GM12878 (cell line): Measurements from ENCODE around the gene GMDS.
"Not testable (repeated sequence)": the region's sequence is repeated elsewhere in the genome, so short reads cannot be mapped to it uniquely, and the experiment has no call there.

Source experiments
- CHD2 ChIP-seq: IDR thresholded peaks from 2 replicates; pipeline ENCODE4 v1.6.1; 2011; ENCODE audit warnings: low read depth, low read length, improper control_type of control experiment, borderline replicate concordance
- KDM1A ChIP-seq: fragments of 200-600 bp; sonication (generic); IDR thresholded peaks from 2 replicates; pipeline ENCODE4 v1.6.1; 2016; ENCODE audit warnings: borderline replicate concordance
- NRF1 ChIP-seq: conservative IDR thresholded peaks from 2 replicates; pipeline ENCODE4 v1.6.1; 2011; ENCODE audit warnings: mild to moderate bottlenecking, low read depth, low read length, improper control_type of control experiment
- ZNF384 ChIP-seq: IDR thresholded peaks from 2 replicates; pipeline ENCODE4 v1.6.1; 2012; ENCODE audit warnings: low read depth, mild to moderate bottlenecking, low read length, improper control_type of control experiment, borderline replicate concordance
- TF ChIP-seq, protein P1 (sequence below): fragments of 450-650 bp; IDR thresholded peaks from 2 replicates; pipeline ENCODE4 v1.6.1; 2018; ENCODE audit warnings: borderline replicate concordance, mild to moderate bottlenecking; ENCODE audit not compliant: partially characterized antibody
- TF ChIP-seq, protein P2 (sequence below): IDR thresholded peaks from 2 replicates; pipeline ENCODE4 v1.6.1; 2012; ENCODE audit warnings: low read depth, low read length, improper control_type of control experiment

DNA sequence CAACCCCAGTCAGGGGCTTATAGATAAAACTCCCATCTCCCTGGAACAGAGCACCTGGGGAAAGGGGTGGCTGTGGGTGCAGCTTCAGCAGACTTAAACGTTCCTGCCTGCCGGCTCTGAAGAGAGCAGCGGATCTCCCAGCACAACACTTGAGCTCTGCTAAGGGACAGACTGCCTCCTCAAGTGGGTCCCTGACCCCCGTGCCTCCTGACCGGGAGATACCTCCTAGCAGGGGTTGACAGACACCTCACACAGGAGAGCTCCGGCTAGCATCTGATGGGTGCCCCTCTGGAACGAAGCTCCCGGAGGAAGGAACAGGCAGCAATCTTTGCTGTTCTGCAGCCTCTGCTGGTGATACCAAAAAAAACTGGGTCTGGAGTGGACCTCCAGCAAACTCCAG, 494.3 kb downstream of the GMDS start:
- TF ChIP-seq, protein P1, sequence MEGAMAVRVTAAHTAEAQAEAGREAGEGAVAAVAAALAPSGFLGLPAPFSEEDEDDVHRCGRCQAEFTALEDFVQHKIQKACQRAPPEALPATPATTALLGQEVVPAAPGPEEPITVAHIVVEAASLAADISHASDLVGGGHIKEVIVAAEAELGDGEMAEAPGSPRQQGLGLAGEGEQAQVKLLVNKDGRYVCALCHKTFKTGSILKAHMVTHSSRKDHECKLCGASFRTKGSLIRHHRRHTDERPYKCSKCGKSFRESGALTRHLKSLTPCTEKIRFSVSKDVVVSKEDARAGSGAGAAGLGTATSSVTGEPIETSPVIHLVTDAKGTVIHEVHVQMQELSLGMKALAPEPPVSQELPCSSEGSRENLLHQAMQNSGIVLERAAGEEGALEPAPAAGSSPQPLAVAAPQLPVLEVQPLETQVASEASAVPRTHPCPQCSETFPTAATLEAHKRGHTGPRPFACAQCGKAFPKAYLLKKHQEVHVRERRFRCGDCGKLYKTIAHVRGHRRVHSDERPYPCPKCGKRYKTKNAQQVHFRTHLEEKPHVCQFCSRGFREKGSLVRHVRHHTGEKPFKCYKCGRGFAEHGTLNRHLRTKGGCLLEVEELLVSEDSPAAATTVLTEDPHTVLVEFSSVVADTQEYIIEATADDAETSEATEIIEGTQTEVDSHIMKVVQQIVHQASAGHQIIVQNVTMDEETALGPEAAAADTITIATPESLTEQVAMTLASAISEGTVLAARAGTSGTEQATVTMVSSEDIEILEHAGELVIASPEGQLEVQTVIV, result not testable (repeated sequence)
- TF ChIP-seq ZNF384, CHD2, KDM1A, NRF1: not testable (repeated sequence)
- TF ChIP-seq, protein P2, sequence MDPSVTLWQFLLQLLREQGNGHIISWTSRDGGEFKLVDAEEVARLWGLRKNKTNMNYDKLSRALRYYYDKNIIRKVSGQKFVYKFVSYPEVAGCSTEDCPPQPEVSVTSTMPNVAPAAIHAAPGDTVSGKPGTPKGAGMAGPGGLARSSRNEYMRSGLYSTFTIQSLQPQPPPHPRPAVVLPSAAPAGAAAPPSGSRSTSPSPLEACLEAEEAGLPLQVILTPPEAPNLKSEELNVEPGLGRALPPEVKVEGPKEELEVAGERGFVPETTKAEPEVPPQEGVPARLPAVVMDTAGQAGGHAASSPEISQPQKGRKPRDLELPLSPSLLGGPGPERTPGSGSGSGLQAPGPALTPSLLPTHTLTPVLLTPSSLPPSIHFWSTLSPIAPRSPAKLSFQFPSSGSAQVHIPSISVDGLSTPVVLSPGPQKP, result not testable (repeated sequence)
